NB4 (cell line): ENCODE measurements around the gene MAST4.

Experiments
- CTCF ChIP-seq: IDR thresholded peaks from one replicate; pipeline ENCODE4 v1.5.1; 2012; ENCODE audit warnings: low read depth, low read length
- MAX ChIP-seq: IDR thresholded peaks from 2 replicates; pipeline ENCODE4 v1.6.1; 2011; ENCODE audit warnings: low read depth, low read length
- MYC ChIP-seq: IDR thresholded peaks from 2 replicates; pipeline ENCODE4 v1.6.1; 2011; ENCODE audit warnings: low read depth, low read length

DNA sequence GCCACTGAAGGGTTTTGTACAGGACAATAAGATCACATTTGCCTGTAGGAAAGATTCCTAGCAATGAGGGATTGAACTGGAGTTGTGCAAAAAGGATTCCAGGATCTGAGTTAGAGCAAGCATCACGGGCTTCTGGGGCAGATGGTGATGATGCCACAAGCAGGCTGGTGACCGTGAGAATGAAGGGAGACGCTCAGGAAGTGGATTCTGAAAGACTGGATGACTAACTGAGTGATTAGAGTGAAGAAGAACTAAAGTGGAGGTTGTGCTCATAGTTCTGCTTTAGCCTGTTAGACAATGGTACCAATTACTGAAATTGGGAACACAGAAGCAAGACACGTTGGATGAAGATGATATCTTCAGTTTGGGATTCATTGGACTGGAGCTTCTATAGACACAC lies 432.2 kb downstream of the MAST4 start:
- no peak for TF ChIP-seq MYC
- no peak for TF ChIP-seq MAX
- no peak for TF ChIP-seq CTCF
